MCF 10A (cell line): ENCODE measurements around the gene BANP. TPM values are rescaled to one million over a fixed set of nuclear protein-coding genes. Genes with fewer than 3 reads are reported as not detected.

Experiments used
- BruUV-seq: library from RNA; stranded (reverse); fragments of 400-500 nt; replicated peaks from 2 replicates; lab custom pipeline; 2021; lab: Mats Ljungman, UMichigan
- CTCF ChIA-PET: fragments of 300-600 bp; sonication (Branson Sonifier 250); formaldehyde crosslinking; extraction: SDS; loops from one replicate; lab custom pipeline; 2021; ENCODE audit warnings: antibody characterized with exemption, inconsistent platforms; lab: Yijun Ruan, JAX
- POLR2A ChIA-PET: fragments of 300-600, 350-650 bp; sonication (Branson Sonifier 250); formaldehyde crosslinking; extraction: SDS; loops from one replicate; lab custom pipeline; 2020; ENCODE audit warnings: antibody characterized with exemption, inconsistent platforms; lab: Yijun Ruan, JAX
- DNase-seq: peaks from one replicate; pipeline ENCODE4 v3.0.0-alpha.2; 2018; ENCODE audit not compliant: unreplicated experiment
- H3K27ac Mint-ChIP-seq: one replicate; pipeline ENCODE4 v1.8.0; 2022; ENCODE audit warnings: mild to moderate bottlenecking, low read depth, mixed read lengths; ENCODE audit not compliant: unreplicated experiment
- H3K27me3 Mint-ChIP-seq: one replicate; pipeline ENCODE4 v1.8.0; 2022; ENCODE audit warnings: mixed read lengths; ENCODE audit not compliant: insufficient read depth, unreplicated experiment
- H3K36me3 Mint-ChIP-seq: one replicate; pipeline ENCODE4 v1.8.0; 2022; ENCODE audit warnings: mild to moderate bottlenecking, moderate library complexity, mixed read lengths; ENCODE audit not compliant: insufficient read depth, unreplicated experiment
- H3K4me1 Mint-ChIP-seq: one replicate; pipeline ENCODE4 v1.8.0; 2022; ENCODE audit warnings: mixed read lengths; ENCODE audit not compliant: insufficient read depth, unreplicated experiment
- H3K4me3 Mint-ChIP-seq: one replicate; pipeline ENCODE4 v1.8.0; 2022; ENCODE audit warnings: mild to moderate bottlenecking, moderate library complexity, mixed read lengths; ENCODE audit not compliant: unreplicated experiment
- H3K9me3 Mint-ChIP-seq: one replicate; pipeline ENCODE4 v1.8.0; 2022; ENCODE audit warnings: mixed read lengths; ENCODE audit not compliant: unreplicated experiment
- intact Hi-C: fragments of 100-400 bp; cut with micrococcal nuclease; formaldehyde crosslinking; loops from 2 replicates; pipeline ENCODE4 v1.14.1; 2022
- total RNA-seq: library from RNA; stranded (reverse); gene quantifications from 2 replicates; pipeline ENCODE4 v1.2.3, GENCODE V29; 2022
- TF ChIP-seq, protein P1 (sequence below): fragments of 200-600 bp; IDR thresholded peaks from one replicate; pipeline ENCODE4 v1.8.0; 2022; ENCODE audit warnings: antibody characterized with exemption, mild to moderate bottlenecking; ENCODE audit not compliant: unreplicated experiment

BANP gene
- total RNA-seq, 1 experiment from 2014 or later: 38.2 TPM

DNA sequence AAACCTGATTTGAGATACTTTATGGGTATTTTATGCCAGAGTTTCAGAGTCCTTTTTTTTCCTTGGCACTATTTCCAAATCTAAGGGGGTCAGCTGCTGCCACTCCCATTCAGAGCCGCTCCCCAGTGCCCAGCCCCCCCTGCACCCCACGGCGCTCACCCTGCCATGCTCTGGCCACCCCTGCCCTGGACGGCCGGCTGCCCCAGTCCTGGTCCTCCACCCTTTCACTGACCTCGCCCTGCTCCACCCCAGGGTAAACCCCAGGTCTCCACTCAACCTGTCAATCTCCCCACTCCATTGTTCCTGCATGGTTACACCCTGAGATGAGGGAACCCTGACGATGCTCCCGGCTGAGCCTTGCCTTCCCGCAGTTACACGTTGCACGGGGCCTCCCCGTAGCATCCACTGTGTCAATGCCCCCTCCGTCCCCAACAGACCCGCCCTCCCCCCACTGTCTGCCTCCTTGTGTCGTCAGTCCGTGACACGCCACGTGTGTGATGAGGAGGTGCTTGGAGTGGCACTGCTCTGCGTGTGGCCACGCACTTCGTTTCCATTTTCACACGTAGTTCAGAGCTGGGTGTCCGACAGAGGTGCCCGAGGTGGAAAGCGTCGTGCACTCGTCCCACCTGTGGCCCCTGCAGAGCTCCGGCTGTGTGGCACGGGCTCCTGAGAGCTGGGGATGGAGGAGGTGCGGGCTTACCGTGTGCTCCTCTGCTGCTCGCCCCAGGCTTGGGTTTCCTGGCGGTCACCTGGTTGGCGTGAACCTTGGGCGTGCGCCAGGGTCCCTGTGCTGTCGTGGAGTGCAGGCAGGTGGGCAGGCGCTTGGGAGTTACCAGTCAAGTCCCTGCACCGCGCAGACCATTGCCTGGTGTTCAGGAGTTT is 116.5 kb downstream of the BANP start:
- POLR2A ChIA-PET: no interaction called here

DNA sequence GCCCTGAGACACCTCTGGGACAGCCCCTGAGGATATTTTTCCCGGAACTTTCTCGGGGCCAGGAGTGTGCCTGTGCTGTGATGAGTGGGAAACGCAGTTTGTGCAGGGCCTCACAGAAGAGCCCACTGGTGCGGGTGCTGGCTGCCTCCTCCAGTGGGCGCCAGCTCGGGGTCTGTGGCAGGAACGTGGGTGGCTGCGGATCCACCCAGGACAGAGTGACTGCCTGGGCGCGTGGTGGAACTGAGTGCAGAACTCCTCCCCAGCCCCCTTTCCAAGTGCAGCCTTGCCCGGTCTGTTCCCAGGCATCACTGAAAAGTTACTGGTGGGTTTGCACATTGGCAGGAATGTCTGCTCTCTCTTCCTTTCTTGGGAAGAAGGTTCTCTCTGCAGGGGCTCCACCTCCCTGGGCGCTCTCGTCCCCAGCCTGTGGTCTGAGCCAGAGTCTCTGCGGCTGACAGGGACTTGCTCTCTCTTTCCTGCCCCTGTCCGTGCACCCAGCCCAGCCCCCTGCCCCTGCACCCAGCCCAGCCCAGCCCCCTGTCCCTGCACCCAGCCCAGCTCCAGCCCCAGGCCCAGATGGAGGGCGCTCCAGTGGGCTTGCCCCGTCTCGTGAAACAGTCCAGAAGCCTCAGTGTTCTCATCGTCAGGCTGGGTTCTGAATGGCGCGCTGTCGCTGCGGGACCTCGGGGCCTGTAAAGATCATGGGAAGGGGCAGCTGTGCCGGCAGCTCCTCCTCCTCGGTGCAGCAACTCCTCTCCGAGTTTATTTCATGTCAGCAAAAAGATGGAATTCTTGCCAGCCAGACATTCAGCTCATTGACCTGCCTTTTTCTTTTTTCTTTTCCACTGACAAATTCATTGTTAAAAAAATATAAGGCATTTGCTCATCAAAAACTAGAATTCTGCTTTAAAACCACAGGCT is 117.5 kb downstream of the BANP start:
- Mint-ChIP-seq H3K27ac (no peak overlapping the region), H3K4me3 (no peak overlapping the region), H3K27me3 (no peaks in the 10 kb centered on the region), H3K9me3 (no peaks in the 10 kb centered on the region), H3K4me1 (no peaks in the 10 kb centered on the region), H3K36me3 (peaks cover 22% of the 10 kb centered on the region)
- ChIA-PET CTCF (no interaction called here), POLR2A (interaction anchor here (1.0 kb wide), 1 partner anchor 8 kb away, joined by 3 read pairs; no protein-coding TSS in a partner anchor)
- intact Hi-C loops: no loop called here
- BruUV-seq: no TSS peak
- DNase-seq: no peak
- TF ChIP-seq, protein P1, sequence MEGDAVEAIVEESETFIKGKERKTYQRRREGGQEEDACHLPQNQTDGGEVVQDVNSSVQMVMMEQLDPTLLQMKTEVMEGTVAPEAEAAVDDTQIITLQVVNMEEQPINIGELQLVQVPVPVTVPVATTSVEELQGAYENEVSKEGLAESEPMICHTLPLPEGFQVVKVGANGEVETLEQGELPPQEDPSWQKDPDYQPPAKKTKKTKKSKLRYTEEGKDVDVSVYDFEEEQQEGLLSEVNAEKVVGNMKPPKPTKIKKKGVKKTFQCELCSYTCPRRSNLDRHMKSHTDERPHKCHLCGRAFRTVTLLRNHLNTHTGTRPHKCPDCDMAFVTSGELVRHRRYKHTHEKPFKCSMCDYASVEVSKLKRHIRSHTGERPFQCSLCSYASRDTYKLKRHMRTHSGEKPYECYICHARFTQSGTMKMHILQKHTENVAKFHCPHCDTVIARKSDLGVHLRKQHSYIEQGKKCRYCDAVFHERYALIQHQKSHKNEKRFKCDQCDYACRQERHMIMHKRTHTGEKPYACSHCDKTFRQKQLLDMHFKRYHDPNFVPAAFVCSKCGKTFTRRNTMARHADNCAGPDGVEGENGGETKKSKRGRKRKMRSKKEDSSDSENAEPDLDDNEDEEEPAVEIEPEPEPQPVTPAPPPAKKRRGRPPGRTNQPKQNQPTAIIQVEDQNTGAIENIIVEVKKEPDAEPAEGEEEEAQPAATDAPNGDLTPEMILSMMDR: no peak

More for the DNA sequence above, 116.5 kb downstream of the BANP start:
- peaks cover 27% of the 10 kb centered on the region for H3K36me3 Mint-ChIP-seq
- H3K4me3 Mint-ChIP-seq: no peak overlapping the region
- TF ChIP-seq, protein P1: no peak
- H3K4me1 Mint-ChIP-seq: no peaks in the 10 kb centered on the region
- no peak overlapping the region for H3K27ac Mint-ChIP-seq
- CTCF ChIA-PET: no interaction called here
- no peaks in the 10 kb centered on the region for H3K9me3 Mint-ChIP-seq
- intact Hi-C loops: no loop called here
- H3K27me3 Mint-ChIP-seq: no peaks in the 10 kb centered on the region
- no peak for DNase-seq
- no TSS peak for BruUV-seq

DNA sequence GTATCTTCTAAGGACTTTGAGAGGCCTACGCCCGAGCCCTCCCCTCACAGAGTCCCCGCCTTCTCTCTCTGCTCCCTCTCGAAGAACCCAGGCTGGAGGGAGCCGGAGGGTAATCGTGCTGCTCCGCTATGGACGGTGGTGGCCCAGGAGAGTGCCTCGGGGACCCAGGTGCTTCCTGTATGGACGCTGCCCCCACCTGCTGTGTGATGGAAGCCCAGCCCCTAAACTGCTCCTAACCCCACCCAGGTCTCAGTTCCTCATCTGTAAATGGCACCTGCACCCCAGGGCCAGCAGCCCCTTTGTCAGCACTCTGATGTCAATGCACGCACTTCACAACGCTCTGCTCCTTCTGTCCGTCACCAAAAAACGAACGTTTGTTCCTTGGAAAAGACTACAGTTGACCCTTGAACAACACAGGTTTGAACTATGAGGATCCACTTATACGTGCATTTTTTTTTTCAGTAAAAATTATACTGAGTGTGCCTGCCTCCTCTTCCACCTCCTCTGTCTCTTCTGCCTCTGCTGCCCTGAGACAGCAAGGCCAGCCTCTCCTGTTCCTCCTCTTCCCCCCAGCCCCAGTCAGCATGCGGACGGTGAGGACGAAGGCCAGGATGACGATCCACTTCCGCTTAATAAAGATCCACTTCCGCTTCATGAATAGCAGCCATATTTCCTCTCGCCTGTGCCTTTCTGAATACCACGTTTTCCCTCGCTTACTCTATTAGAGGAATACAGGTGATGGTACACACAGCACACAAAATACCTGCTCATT is 118.3 kb downstream of the BANP start:
- no peak overlapping the region for H3K4me3 Mint-ChIP-seq
- H3K27me3 Mint-ChIP-seq: no peaks in the 10 kb centered on the region
- TF ChIP-seq, protein P1: no peak
- intact Hi-C loops: no loop called here
- no peak overlapping the region for H3K27ac Mint-ChIP-seq
- CTCF ChIA-PET: no interaction called here
- BruUV-seq: no TSS peak
- H3K9me3 Mint-ChIP-seq: no peaks in the 10 kb centered on the region
- POLR2A ChIA-PET: no interaction called here
- no peaks in the 10 kb centered on the region for H3K4me1 Mint-ChIP-seq
- H3K36me3 Mint-ChIP-seq: peaks cover 22% of the 10 kb centered on the region
- no peak for DNase-seq
